ENCODE results near the gene ATG2B.

DNA sequence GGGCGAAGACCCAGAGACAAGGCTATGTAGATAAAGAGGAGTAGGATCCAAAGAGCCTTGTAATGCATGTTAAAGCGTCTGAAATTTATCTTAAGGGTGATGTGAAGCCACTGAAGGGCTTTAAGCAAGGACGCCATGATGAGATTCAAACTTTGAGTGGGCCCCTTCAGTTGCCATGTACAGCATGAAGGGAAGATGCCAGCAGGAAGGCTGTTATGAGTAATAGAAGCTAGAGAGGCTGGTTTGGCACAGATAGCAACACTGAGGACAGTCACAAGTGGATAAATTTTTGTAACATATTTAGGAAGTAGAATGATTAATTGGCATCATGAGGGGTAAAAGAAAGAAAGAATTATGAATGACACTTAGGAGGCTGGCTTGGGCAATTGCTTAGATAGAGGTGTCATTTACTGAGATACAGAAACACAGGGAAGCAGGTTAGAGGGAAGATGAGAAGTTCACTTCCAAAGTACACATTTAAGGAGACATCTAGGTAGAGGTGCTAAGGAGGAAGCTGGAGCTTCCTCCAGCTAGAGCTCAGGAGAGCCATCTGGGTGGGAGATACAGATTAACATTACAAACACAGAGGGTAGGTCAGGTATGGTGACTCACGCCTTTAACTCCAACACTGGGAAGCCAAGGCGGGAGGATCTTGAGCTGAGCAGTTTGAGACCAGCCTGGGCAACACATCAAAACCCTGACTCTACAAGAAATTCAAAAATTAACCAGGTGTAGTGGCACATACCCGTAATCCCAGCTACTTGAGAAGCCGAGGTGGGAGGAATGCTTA is 13.7 kb downstream of the ATG2B start:
- TF ChIP-seq, protein P1, sequence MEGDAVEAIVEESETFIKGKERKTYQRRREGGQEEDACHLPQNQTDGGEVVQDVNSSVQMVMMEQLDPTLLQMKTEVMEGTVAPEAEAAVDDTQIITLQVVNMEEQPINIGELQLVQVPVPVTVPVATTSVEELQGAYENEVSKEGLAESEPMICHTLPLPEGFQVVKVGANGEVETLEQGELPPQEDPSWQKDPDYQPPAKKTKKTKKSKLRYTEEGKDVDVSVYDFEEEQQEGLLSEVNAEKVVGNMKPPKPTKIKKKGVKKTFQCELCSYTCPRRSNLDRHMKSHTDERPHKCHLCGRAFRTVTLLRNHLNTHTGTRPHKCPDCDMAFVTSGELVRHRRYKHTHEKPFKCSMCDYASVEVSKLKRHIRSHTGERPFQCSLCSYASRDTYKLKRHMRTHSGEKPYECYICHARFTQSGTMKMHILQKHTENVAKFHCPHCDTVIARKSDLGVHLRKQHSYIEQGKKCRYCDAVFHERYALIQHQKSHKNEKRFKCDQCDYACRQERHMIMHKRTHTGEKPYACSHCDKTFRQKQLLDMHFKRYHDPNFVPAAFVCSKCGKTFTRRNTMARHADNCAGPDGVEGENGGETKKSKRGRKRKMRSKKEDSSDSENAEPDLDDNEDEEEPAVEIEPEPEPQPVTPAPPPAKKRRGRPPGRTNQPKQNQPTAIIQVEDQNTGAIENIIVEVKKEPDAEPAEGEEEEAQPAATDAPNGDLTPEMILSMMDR (IDR thresholded peaks at IDR 0.05): no peak
- TF ChIP-seq EZH2 (IDR thresholded peaks at IDR 0.05; ENCODE audit: borderline replicate concordance, insufficient read depth, low read depth, low read length, poor library complexity, severe bottlenecking): no peak
